Activated CD4-positive, alpha-beta memory T cell treated with anti-CD3 and anti-CD28 coated beads, Interleukin-2, amount 10 ng/mL, durations not matched to agents 7 days and 5 days (primary cell): ENCODE data around the gene CALML5. TPM values are rescaled to one million over a fixed set of nuclear protein-coding genes. Genes with fewer than 3 reads are reported as not detected.

ENCODE experiments used
- CTCF ChIA-PET: fragments of 350-600 bp; sonication (Branson Sonifier 250); formaldehyde crosslinking; loops from one replicate; lab custom pipeline; 2021; ENCODE audit warnings: antibody characterized with exemption, inconsistent platforms; lab: Charles Lee
- POLR2A ChIA-PET: fragments of 350-600 bp; sonication (Branson Sonifier 250); formaldehyde crosslinking; loops from one replicate; lab custom pipeline; 2021; ENCODE audit warnings: antibody characterized with exemption; lab: Charles Lee
- DNase-seq: peaks from one replicate; pipeline ENCODE4 v3.0.0-alpha.2; 2020
- H3K27ac Mint-ChIP-seq: one replicate; pipeline ENCODE4 v1.8.0; 2021; ENCODE audit warnings: mild to moderate bottlenecking, mixed read lengths
- H3K27me3 Mint-ChIP-seq: one replicate; pipeline ENCODE4 v1.8.0; 2021; ENCODE audit warnings: mixed read lengths
- H3K36me3 Mint-ChIP-seq: one replicate; pipeline ENCODE4 v1.8.0; 2021; ENCODE audit warnings: low read depth, mixed read lengths
- H3K4me1 Mint-ChIP-seq: one replicate; pipeline ENCODE4 v1.8.0; 2021; ENCODE audit warnings: mixed read lengths
- H3K4me3 Mint-ChIP-seq: one replicate; pipeline ENCODE4 v1.8.0; 2021; ENCODE audit warnings: mild to moderate bottlenecking, mixed read lengths
- H3K9me3 Mint-ChIP-seq: one replicate; pipeline ENCODE4 v1.8.0; 2021; ENCODE audit warnings: mixed read lengths
- total RNA-seq, 2 experiments: library from RNA; stranded (reverse); gene quantifications; one replicate each; pipeline ENCODE4 v1.2.3, GENCODE V29; 2021

Gene CALML5
- total RNA-seq, 2 experiments from 2014 or later = not detected

DNA sequence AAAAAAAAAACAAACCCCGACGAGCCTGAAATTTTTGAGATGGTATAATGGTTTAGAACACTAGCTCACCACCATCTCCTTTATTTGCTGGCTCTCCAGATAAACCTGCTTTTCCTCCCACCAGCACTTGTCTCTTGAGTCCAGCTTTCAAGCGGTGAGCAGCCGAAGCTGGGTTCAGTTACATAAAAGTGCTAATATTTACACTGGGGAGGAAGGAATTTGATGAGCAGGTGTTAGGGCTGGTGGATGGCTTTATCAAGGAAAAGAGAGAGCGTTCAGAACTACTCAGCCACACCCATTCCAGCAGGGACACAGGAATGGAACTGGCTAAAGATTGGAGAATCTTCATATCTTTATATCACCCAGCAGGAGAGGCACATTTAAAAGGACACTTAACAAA is 18.8 kb upstream of the CALML5 start:
- POLR2A ChIA-PET = no interaction called here
- Mint-ChIP-seq H3K36me3 (no peaks in the 10 kb centered on the region), H3K27ac (no peak overlapping the region), H3K4me1 (no peaks in the 10 kb centered on the region), H3K9me3 (no peaks in the 10 kb centered on the region), H3K4me3 (no peak overlapping the region), H3K27me3 (peaks cover 27% of the 10 kb centered on the region)
- CTCF ChIA-PET = no interaction called here
- DNase-seq = no peak

DNA sequence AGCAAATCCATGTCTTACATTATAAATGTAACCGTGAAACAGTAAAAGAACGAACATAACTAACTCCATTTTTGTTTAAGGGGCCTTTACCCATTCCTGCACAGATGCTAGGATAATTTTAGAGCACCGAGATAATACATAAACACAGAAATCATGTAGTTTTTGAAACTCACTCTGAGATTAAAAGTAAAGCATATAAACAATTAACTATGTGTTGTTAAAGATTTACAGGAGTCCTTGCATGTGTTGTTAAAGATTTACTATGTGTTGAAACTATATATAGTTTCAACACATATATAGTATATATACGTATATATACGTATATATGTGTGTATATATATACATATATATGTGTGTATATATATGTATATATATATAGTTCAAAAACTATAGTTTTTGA is 18.2 kb upstream of the CALML5 start:
- H3K36me3 Mint-ChIP-seq = no peaks in the 10 kb centered on the region
- POLR2A ChIA-PET = no interaction called here
- no peak for DNase-seq
- peaks cover 29% of the 10 kb centered on the region for H3K27me3 Mint-ChIP-seq
- no peak overlapping the region for H3K4me3 Mint-ChIP-seq
- peaks cover 1% of the 10 kb centered on the region for H3K4me1 Mint-ChIP-seq
- H3K9me3 Mint-ChIP-seq = no peaks in the 10 kb centered on the region
- H3K27ac Mint-ChIP-seq = no peak overlapping the region
- CTCF ChIA-PET = no interaction called here

DNA sequence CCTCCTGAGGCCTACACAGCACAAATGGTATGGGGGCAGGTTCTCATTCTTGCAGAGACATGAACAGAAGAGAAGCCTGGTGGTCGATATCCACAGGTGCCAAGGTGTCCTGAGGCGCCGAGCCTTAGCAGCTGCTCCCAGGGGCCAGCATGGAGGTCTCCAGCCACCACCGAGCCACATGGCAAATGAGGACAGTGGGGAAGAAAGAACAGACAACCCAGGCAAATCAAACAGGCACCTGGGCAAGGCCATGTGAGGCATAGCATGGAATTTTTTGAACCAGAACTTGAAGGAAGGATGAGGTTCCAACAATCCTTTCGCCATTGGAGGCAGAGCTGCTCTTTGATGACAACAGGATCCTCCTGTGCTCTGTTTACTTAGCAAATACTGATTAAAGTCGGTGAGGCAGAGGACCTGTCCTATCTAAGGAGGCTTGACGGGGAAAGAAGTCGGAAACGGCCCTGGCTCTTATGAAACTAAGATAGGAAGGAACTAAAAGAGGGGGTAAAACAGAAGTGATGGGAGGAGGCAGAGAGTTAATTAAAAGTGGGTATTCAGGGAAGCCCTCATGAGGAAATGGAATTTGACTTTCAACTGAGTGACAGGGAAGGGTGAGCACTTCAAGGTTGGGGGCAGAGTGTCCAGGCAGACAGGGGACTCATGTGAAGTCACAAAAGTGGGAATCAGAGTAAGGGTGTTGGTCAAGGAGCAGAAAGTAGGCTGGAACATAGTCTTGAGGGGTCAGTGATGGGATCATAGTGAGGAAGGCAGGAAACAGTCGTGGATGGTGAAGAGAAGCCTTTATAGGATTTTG is 16.8 kb upstream of the CALML5 start:
- Mint-ChIP-seq H3K27me3 (peaks cover 29% of the 10 kb centered on the region), H3K27ac (no peak overlapping the region), H3K9me3 (no peaks in the 10 kb centered on the region), H3K36me3 (no peaks in the 10 kb centered on the region), H3K4me1 (peaks cover 1% of the 10 kb centered on the region), H3K4me3 (no peak overlapping the region)
- POLR2A ChIA-PET = no interaction called here
- DNase-seq = no peak
- CTCF ChIA-PET = no interaction called here

DNA sequence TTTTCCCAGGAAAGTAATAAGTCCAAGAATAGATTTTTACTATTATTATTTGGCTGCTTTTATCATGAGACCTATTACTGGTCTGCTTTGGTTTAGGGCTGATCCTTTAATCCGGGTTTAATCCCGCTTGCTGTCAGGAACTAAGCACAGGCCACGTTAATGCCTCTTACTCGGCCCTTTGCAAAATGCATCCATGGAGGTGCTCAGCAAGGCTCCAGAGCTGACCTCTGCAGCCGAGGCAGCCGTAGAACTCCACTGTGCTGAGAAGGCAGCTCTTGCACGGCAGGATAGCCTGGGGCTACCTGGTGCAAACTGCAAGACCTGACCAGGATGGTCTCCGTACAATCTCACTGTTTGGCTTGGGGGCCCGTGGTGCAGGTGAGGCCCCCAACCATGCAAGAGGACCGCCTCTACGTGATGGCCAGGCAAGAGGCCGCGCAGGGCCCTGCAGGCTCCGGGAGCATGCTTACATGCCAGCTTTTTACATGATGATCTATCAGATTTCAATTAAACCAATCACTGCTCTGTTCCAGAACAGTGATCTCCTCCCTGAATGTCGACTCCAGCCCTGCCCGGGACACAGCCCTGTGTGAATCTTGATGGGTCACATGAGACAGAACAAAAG is 15.0 kb upstream of the CALML5 start:
- no peak overlapping the region for H3K27ac Mint-ChIP-seq
- H3K36me3 Mint-ChIP-seq = no peaks in the 10 kb centered on the region
- H3K4me1 Mint-ChIP-seq = peaks cover 1% of the 10 kb centered on the region
- no peak for DNase-seq
- ChIA-PET CTCF (interaction anchor here (1.3 kb wide), 1 partner anchor 109 kb away, joined by 5 read pairs; no protein-coding TSS in a partner anchor), POLR2A (no interaction called here)
- H3K4me3 Mint-ChIP-seq = no peak overlapping the region
- H3K9me3 Mint-ChIP-seq = no peaks in the 10 kb centered on the region
- H3K27me3 Mint-ChIP-seq = peaks cover 21% of the 10 kb centered on the region

DNA sequence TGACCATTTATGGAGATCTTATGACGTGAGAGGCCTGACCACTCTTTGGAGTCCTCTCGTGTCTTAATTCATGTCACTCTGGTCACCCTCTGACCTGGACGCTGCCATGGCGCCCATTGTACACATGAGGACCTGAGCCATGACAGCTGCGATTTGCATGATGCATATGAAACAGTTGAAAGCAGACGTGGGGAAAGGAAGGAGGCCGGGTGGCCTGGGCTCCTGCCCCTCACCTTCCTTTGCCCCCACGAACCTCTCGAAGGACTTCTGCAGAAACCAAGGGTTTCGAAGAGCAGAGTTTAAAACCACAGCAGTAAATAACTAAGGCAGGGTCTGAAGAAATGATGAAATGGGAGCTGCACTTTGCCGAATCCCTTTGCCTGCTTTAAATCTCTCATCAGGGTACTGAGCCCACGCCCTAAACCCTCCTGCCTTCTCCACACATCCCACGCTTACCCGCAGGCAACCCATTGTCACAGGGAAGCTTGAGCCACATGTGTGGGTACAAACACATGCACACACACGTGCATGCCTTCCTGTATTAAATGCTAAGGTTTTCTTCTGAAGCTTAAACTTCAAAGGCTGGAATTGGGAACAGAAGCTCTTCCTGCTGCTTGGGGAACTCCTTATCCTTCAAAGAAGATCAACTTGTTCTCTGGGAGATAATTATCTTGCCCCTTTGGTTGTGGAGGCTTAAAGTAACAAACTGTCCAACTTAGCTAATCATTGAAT is 13.7 kb upstream of the CALML5 start:
- DNase-seq = no peak
- peaks cover 21% of the 10 kb centered on the region for H3K27me3 Mint-ChIP-seq
- H3K9me3 Mint-ChIP-seq = no peaks in the 10 kb centered on the region
- H3K4me3 Mint-ChIP-seq = no peak overlapping the region
- peaks cover 1% of the 10 kb centered on the region for H3K4me1 Mint-ChIP-seq
- no peaks in the 10 kb centered on the region for H3K36me3 Mint-ChIP-seq
- CTCF ChIA-PET = interaction anchor here (1.3 kb wide), 1 partner anchor 110 kb away, joined by 5 read pairs; no protein-coding TSS in a partner anchor
- POLR2A ChIA-PET = no interaction called here
- H3K27ac Mint-ChIP-seq = no peak overlapping the region

DNA sequence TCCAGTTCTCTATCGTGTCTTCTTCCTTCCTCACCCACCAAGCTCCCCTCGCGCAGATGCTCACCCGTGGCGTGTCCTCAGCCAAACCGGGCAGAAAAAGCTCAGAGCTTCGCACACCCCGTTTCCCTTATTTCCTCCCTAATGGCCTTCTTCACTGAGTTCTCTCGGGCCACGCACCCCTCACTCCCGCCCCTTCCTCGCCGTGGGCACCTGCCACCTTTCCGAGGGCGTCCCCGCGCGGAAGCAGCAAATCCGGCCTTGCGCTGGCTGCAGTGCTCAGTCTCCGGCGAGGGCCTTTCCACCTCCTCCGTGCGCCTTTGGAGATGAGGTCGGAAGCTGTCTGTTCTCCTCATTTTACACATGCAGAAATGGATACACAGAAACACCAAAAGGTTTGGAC is 13.0 kb upstream of the CALML5 start:
- CTCF ChIA-PET = no interaction called here
- Mint-ChIP-seq H3K9me3 (no peaks in the 10 kb centered on the region), H3K36me3 (no peaks in the 10 kb centered on the region), H3K27me3 (peaks cover 21% of the 10 kb centered on the region), H3K27ac (no peak overlapping the region), H3K4me3 (no peak overlapping the region), H3K4me1 (peaks cover 1% of the 10 kb centered on the region)
- POLR2A ChIA-PET = no interaction called here
- DNase-seq = no peak

DNA sequence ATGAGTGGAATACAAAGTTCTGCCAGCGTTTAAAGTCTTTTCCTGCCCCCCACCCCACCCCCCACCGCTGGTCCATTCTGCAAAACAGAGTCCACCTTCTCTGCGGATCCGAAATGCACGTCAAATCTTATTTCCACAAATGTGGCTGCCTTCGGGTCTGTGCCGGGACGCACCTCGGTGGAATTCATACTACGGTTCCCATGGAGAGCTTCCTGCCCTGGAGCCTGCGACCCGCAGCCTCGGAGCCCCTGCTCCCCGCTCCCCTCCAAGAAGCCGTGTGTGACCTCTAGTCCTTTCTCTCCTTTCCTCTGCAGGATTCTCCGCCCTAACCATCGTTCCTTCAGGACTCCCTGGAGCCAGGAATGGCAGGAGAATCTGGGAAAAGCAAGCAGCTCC is 12.5 kb upstream of the CALML5 start:
- Mint-ChIP-seq H3K36me3 (no peaks in the 10 kb centered on the region), H3K27me3 (peaks cover 20% of the 10 kb centered on the region), H3K9me3 (no peaks in the 10 kb centered on the region), H3K4me3 (no peak overlapping the region), H3K4me1 (peaks cover 1% of the 10 kb centered on the region), H3K27ac (no peak overlapping the region)
- ChIA-PET CTCF (no interaction called here), POLR2A (no interaction called here)
- no peak for DNase-seq

DNA sequence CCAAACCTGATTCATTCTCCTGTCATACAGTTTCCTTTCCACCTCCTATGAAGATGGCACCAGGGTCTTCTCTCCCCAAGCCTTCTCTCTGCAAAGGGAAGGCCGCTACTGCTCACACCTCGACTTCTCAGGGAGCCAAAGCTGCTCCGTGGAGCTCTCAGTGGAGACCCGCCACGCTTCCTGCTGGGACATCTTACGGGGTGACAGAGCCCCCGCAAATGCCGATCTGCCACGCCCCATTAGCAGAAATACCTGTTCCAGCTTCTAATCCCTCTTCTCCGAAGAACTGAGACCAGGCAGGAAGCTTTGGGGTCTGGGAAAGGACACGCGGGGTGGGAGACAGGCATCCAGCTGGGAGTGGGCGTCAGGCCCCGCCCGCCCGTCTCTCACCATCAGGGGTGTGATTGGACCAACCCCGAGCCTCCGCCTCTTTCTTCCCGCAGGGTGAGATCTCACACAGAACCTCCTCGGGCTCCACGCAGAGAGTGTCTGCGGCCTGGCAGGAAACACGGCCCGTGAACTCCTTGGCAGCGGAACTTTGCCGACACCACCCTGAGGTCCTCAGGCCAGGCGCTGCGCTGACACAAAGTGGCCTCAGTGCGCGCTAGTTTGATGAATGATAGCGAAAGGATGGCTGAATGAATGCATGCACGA is 12.0 kb upstream of the CALML5 start:
- Mint-ChIP-seq H3K9me3 (no peaks in the 10 kb centered on the region), H3K27ac (no peak overlapping the region), H3K4me1 (peaks cover 1% of the 10 kb centered on the region), H3K4me3 (no peak overlapping the region), H3K27me3 (peaks cover 15% of the 10 kb centered on the region), H3K36me3 (no peaks in the 10 kb centered on the region)
- ChIA-PET POLR2A (no interaction called here), CTCF (no interaction called here)
- DNase-seq = no peak

DNA sequence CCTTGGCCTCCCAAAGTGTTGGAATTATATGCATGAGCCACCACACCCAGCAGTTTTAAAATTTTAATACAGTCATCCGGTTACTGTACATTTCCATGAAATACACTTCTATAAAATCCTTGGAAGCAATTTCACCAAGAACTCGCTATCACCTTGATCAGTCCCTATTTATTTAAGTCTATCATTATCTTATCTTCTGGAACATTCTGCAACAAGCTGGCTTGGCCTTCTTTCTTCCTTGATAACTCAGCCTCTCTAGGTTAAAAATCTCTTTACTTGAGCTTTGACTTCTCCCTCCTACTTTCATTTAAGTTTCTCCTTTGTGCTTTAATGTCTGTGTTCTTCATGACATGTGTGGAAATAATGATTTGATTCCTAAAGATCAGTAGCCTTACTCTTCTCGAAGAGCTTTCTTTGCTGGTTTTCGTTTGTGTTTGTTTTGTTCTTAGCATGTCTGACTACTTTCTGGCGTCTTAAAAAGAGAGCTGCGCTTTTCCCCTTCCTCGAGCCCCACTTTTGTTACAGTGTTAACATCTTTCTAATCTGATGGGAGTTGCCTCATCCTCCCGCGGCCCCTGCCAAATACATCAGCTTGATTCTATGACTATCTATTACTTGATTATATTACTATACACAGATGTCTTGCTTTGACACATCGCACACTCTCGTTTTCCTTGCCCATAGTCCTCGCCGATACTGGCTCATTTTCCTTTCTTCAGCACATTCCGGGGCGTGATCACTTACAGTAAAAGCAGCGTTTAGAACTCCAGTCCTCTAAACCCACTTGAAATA is 11.1 kb upstream of the CALML5 start:
- H3K27ac Mint-ChIP-seq = no peak overlapping the region
- ChIA-PET CTCF (interaction anchor here (0.9 kb wide), 1 partner anchor 38 kb away, joined by 3 read pairs; no protein-coding TSS in a partner anchor), POLR2A (no interaction called here)
- H3K4me1 Mint-ChIP-seq = peaks cover 1% of the 10 kb centered on the region
- no peaks in the 10 kb centered on the region for H3K36me3 Mint-ChIP-seq
- H3K9me3 Mint-ChIP-seq = no peaks in the 10 kb centered on the region
- H3K4me3 Mint-ChIP-seq = no peak overlapping the region
- peaks cover 10% of the 10 kb centered on the region for H3K27me3 Mint-ChIP-seq
- DNase-seq = no peak

DNA sequence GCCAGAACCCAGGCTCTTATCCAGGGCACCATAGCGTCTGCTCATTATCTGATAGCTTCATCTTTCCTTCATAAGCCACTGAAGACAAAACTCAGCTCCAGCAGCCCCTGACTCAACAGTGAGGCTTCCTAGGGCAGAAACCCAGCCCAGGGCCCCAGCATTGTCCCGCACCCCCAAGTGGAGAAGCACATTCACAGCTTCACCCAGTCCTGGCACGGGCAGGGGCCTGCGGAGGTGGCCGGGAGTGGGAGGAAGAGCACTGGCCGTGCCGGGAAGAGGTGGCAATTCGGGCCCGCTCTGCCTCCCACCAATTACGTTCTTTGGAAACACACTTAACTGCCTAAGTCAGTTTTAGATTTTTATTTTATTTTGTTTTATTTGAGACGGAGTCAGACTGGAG is 10.3 kb upstream of the CALML5 start:
- Mint-ChIP-seq H3K27me3 (peaks cover 6% of the 10 kb centered on the region), H3K27ac (no peak overlapping the region), H3K4me1 (peaks cover 1% of the 10 kb centered on the region), H3K4me3 (no peak overlapping the region), H3K36me3 (no peaks in the 10 kb centered on the region), H3K9me3 (no peaks in the 10 kb centered on the region)
- POLR2A ChIA-PET = no interaction called here
- DNase-seq = no peak
- CTCF ChIA-PET = interaction anchor here (0.9 kb wide), 1 partner anchor 39 kb away, joined by 3 read pairs; no protein-coding TSS in a partner anchor

DNA sequence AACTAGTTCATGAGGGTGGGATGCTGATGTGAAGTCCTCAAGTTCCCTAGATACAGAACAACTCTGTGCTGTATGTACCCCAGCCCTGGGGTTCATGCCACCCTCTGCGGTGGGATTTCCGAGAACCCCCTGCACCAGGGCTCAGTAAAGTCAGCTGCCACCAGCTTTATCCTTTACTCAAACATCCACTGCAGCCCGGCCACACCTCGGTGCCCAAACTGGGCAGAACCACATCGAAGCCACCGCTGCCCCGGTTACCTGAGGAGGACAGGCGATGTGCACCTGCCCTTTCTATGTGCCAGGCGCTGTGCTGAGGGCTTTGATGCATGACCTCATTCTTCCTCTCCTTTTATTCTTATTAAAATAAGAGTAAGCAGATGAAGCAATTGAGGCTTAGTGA is 9.9 kb upstream of the CALML5 start:
- Mint-ChIP-seq H3K36me3 (no peaks in the 10 kb centered on the region), H3K4me3 (no peak overlapping the region), H3K9me3 (no peaks in the 10 kb centered on the region), H3K4me1 (peaks cover 1% of the 10 kb centered on the region), H3K27me3 (peaks cover 6% of the 10 kb centered on the region), H3K27ac (no peak overlapping the region)
- ChIA-PET CTCF (no interaction called here), POLR2A (no interaction called here)
- DNase-seq = no peak

DNA sequence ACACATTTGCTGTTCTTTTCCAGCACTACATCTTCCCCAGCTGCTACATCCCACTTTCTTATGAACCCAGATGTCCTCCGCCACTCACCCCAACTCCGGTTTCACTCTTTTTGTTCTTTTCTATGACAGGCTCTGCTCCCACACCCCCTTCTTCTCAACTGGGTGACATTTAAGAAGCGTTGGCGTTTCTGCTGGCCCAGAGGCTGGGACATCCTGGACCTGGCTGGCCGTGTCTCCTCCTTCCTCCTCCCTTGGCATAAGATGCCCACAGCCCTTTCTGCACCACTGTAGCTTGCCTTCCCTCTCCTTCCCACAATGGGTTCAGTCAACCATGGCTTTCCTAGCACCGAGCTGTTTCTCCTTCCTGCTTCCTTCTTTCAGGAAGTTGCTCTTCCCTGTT is 9.4 kb upstream of the CALML5 start:
- Mint-ChIP-seq H3K36me3 (no peaks in the 10 kb centered on the region), H3K4me1 (peaks cover 1% of the 10 kb centered on the region), H3K27me3 (peaks cover 6% of the 10 kb centered on the region), H3K27ac (no peak overlapping the region), H3K9me3 (no peaks in the 10 kb centered on the region), H3K4me3 (no peak overlapping the region)
- POLR2A ChIA-PET = no interaction called here
- CTCF ChIA-PET = no interaction called here
- no peak for DNase-seq
